Fibroblast of pulmonary artery (primary cell): ENCODE results near the gene MICALL1.

Experiments used
- DNase-seq: peaks from one replicate; pipeline ENCODE4 v3.0.0-alpha.2; 2010; ENCODE audit warnings: low read depth
- H3K4me3 ChIP-seq: replicated peaks from 2 replicates; pipeline ENCODE4 v1.5.1; 2011; ENCODE audit warnings: low read depth, mild to moderate bottlenecking, control low read depth, low read length, moderate library complexity
- TF ChIP-seq, protein P1 (sequence below): IDR thresholded peaks from 2 replicates; pipeline ENCODE4 v1.5.1; 2011; ENCODE audit warnings: mild to moderate bottlenecking, control low read depth, low read length, inconsistent platforms; ENCODE audit errors: missing control alignments

The MICALL1 gene

GRCh38 chr22:37979782-37980181 lies 73.7 kb downstream of the MICALL1 start:
- H3K4me3 ChIP-seq, result no peak overlapping the region
- TF ChIP-seq, protein P1, sequence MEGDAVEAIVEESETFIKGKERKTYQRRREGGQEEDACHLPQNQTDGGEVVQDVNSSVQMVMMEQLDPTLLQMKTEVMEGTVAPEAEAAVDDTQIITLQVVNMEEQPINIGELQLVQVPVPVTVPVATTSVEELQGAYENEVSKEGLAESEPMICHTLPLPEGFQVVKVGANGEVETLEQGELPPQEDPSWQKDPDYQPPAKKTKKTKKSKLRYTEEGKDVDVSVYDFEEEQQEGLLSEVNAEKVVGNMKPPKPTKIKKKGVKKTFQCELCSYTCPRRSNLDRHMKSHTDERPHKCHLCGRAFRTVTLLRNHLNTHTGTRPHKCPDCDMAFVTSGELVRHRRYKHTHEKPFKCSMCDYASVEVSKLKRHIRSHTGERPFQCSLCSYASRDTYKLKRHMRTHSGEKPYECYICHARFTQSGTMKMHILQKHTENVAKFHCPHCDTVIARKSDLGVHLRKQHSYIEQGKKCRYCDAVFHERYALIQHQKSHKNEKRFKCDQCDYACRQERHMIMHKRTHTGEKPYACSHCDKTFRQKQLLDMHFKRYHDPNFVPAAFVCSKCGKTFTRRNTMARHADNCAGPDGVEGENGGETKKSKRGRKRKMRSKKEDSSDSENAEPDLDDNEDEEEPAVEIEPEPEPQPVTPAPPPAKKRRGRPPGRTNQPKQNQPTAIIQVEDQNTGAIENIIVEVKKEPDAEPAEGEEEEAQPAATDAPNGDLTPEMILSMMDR, result no peak

GRCh38 chr22:37981282-37982011 lies 75.3 kb downstream of the MICALL1 start:
- TF ChIP-seq, protein P1, result no peak
- DNase-seq, result no peak
- no peak overlapping the region for H3K4me3 ChIP-seq

More at GRCh38 chr22:37979782-37980181, 73.7 kb downstream of the MICALL1 start:
- no peak for DNase-seq

GRCh38 chr22:37982151-37982785 lies 76.2 kb downstream of the MICALL1 start:
- TF ChIP-seq, protein P1, result no peak
- no peak for DNase-seq
- H3K4me3 ChIP-seq, result no peak overlapping the region

DNA sequence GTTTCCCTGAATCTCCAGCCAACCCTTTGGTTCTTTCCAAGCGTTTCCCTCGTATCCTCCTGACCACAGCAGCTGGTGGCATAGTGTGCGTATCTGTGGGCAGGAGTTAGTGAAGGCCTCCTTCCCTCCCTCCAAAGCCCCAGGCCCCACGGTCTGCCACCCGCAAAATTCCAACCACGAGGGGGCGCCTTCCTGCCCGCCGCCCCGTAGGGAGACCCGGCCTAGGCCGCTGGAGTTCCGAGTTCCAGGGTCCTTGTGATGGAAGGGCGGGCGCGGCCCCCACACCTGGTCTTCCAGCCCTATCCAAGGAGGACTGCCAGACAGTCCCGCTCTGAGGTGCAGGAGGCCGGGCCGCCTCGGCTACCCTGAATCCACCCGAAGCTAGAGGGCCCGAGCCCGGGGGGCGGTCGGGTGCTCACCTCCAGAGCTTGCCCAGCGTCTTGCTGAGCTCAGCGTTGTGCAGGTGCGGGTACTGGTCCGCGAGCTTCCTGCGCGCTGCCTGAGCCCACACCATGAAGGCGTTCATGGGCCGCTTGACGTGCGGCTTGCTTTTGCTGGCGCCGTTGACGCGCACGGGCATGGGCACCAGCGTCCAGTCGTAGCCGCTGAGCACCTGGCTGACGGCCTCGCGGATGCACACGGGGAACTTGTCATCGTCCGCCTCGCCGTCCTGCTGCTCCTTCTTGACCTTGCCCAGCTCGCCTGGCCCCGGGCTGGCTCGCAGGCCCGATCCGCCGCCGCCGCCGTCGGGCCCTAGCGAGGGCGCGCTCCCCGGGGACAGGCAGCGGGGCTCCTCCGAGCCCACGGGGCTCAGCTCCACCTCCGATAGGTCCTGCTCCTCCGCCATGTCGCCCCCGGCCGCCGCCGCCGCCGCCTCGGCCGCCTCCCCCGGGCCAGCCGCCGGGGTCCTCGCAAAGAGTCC lies 77.1 kb downstream of the MICALL1 start:
- H3K4me3 ChIP-seq, result no peak overlapping the region
- DNase-seq, result no peak
- TF ChIP-seq, protein P1, result peak; percentile 8

- TF ChIP-seq, protein P1, result no peak
- no peak for DNase-seq
- H3K4me3 ChIP-seq, result no peak within 1 kb of the TSS
These were observed 78.0 kb downstream of the MICALL1 start, which contains the start of gene SOX10 for GRCh38 chr22:37983860-37984791. Gene SOX10, minus strand, starts transcription at chr22:37984555. Its CDS starts 771 bp downstream, at chr22:37983784.
